Measurements from ENCODE around the gene KCNJ18. TPM values are rescaled to one million over a fixed set of nuclear protein-coding genes. Genes with fewer than 3 reads are reported as not detected.
"Not testable (repeated sequence)": the region's sequence is repeated elsewhere in the genome, so short reads cannot be mapped to it uniquely, and the experiment has no call there.

Gene KCNJ18
- polyA plus RNA-seq, 1 donor, result not detected

DNA sequence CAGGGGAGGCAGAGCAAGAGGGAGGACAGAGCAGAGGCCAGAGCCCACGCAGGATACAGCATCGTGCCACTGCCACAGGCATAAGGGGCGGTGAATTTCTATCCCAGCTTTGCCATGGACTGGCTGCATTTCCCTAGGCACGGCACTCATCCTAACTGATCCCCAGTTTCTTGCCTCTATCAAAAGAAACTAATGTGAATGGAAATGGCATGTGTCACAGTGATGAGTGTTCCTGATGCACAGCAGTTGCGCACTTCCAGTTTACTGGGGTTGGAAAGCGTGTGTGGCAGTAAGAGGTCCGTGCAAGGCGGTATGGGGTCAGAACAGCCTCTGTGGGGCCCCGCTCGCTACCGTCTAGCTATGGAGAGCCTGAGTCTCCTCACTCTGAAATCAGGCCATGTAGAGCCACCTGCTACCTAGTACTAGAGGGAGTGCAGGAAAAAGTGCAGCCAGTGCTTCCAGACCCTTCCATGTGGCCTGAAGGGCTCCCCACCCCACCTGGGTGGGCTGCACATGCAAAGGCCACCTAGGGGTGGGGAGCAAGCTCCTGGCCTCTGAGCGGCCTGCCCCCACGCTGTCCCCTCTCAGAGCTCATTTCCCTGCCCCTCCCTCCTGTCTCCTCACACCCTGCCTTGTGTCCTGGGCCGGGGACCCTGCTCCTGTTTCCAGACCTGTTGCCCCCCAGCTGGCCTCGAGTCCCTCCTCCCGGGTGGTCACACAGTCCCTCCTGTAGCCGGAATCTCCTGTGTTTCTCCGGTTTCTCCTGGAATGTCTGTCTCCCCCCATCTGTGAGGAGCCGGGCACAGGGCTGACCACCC, 5.0 kb upstream of the KCNJ18 start:
- Histone ChIP-seq H3K4me1 (ENCODE audit: control insufficient read depth, insufficient read depth, low read length) (no peaks in the 10 kb centered on the region), H3K9me3 (ENCODE audit: control insufficient read depth, low read depth, low read length) (peaks cover 14% of the 10 kb centered on the region), H3K36me3 (ENCODE audit: control insufficient read depth, insufficient read depth, low read length) (no peaks in the 10 kb centered on the region), H3K4me3 (ENCODE audit: low read length) (no peak overlapping the region), H3K27me3 (ENCODE audit: control insufficient read depth, insufficient read depth, low read length) (no peaks in the 10 kb centered on the region), H3K27ac (ENCODE audit: low read length) (no peak overlapping the region)
- no peak for DNase-seq
- 67% methylated on average over 2 of the region's 19 CpGs for WGBS (ENCODE audit: insufficient coverage, low lambda C conversion rate)

DNA sequence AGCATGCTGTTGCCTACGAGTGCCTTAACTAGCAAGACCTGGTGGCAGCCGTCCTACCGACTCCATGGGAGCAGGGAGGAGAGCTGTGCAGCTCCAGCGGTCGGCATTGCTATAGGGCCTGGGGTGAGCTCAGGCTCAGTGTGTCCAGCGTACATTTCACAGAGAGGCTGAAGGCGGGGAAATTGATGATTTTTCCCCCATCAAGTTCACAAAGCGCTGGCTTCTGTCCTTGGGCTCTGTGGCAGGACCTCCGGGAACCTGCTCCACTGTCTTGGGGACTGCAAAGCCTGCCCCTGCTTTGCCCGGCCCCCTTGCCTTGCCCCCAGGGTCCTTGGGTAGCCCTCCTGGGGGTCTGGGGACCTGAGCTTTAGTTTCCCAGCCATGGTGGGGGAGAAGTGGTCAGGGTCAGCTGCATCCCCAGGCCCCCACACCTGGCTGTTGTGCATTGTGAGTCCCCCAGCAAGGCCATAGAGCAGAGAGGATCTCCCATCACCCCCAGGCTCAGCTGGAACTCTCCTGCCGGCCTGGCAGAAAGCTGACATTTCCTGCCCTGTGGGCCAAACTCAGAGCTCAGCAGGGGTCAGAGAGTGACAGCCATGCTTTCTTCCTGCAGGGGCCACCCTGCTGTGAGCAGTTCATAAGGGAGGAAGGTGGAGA, 3.9 kb upstream of the KCNJ18 start:
- DNase-seq, result no peak
- Histone ChIP-seq H3K4me3 (ENCODE audit: low read length) (no peak overlapping the region), H3K27me3 (ENCODE audit: control insufficient read depth, insufficient read depth, low read length) (no peaks in the 10 kb centered on the region), H3K36me3 (ENCODE audit: control insufficient read depth, insufficient read depth, low read length) (no peaks in the 10 kb centered on the region), H3K9me3 (ENCODE audit: control insufficient read depth, low read depth, low read length) (peaks cover 21% of the 10 kb centered on the region), H3K4me1 (ENCODE audit: control insufficient read depth, insufficient read depth, low read length) (no peaks in the 10 kb centered on the region), H3K27ac (ENCODE audit: low read length) (no peak overlapping the region)
- no CpG with 5 or more reads among the region's 11 CpGs for WGBS (ENCODE audit: insufficient coverage, low lambda C conversion rate)

DNA sequence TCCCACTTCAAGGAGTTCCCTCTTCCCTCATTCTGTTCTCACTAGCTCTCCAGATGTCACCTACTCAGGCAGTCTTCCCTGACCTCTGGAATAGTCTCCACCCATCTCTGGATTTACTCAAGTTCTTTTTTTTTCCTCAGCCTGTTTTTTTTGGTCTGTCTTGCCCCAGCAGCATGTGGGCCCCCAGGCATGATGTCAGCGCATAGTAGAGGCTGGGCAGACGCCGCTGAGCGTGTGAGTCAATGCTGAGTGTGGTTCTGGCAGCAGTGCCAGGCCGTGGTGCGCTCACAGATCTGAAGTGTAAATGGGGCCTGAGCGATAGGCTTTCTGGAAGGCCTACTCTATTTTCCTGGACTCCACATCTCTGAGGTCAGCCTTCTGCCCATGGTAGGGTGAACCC, 2.7 kb upstream of the KCNJ18 start:
- no peak for DNase-seq
- no peaks in the 10 kb centered on the region for H3K4me1 ChIP-seq (ENCODE audit: control insufficient read depth, insufficient read depth, low read length)
- whole genome bisulfite sequencing (ENCODE audit: insufficient coverage, low lambda C conversion rate), result no CpG with 5 or more reads among the region's 7 CpGs

GRCh38 chr17:21690811-21691210, 1.5 kb upstream of the KCNJ18 start:
- H3K4me1 ChIP-seq (ENCODE audit: control insufficient read depth, insufficient read depth, low read length); H3K4me3 ChIP-seq (ENCODE audit: low read length); H3K27me3 ChIP-seq (ENCODE audit: control insufficient read depth, insufficient read depth, low read length); H3K27ac ChIP-seq (ENCODE audit: low read length); DNase-seq; H3K36me3 ChIP-seq (ENCODE audit: control insufficient read depth, insufficient read depth, low read length): not testable (repeated sequence)
- WGBS (ENCODE audit: insufficient coverage, low lambda C conversion rate), result no CpG with 5 or more reads among the region's 2 CpGs
- H3K9me3 ChIP-seq (ENCODE audit: control insufficient read depth, low read depth, low read length), result peaks cover 18% of the 10 kb centered on the region

More for the DNA sequence above, 2.7 kb upstream of the KCNJ18 start:
- H3K36me3 ChIP-seq (ENCODE audit: control insufficient read depth, insufficient read depth, low read length), result no peaks in the 10 kb centered on the region
- H3K27me3 ChIP-seq (ENCODE audit: control insufficient read depth, insufficient read depth, low read length), result no peaks in the 10 kb centered on the region
- H3K9me3 ChIP-seq (ENCODE audit: control insufficient read depth, low read depth, low read length), result peaks cover 21% of the 10 kb centered on the region
- no peak overlapping the region for H3K4me3 ChIP-seq (ENCODE audit: low read length)
- H3K27ac ChIP-seq (ENCODE audit: low read length), result no peak overlapping the region

DNA sequence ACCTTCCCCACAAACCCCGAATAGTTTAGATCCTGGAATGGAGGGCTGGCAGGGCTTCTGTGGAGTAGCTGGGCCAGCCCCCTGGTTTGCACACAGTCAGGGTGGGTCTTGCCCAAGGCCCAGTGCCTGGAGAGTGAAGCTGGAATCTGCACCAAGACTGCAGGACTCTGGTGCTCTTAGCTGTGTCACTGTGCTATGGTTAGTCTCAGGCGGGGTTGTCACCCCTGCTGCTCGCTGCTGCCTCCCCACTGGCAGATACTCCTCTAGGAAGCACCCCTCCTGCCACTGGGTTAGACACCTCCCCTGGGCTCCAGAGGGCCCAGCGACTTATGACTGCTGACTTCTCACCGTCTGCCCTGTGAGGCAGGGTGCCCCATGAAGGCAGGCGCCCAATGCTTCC, 842 bp upstream of the KCNJ18 start:
- H3K27me3 ChIP-seq (ENCODE audit: control insufficient read depth, insufficient read depth, low read length); DNase-seq; H3K4me1 ChIP-seq (ENCODE audit: control insufficient read depth, insufficient read depth, low read length); H3K4me3 ChIP-seq (ENCODE audit: low read length); H3K36me3 ChIP-seq (ENCODE audit: control insufficient read depth, insufficient read depth, low read length); H3K27ac ChIP-seq (ENCODE audit: low read length): not testable (repeated sequence)
- peaks cover 17% of the 10 kb centered on the region for H3K9me3 ChIP-seq (ENCODE audit: control insufficient read depth, low read depth, low read length)
- WGBS (ENCODE audit: insufficient coverage, low lambda C conversion rate), result no CpG with 5 or more reads among the region's 6 CpGs

- H3K9me3 ChIP-seq (ENCODE audit: control insufficient read depth, low read depth, low read length), result peaks cover 16% of the 10 kb centered on the region
- no CpG with 5 or more reads among the region's 12 CpGs for WGBS (ENCODE audit: insufficient coverage, low lambda C conversion rate)
- H3K4me1 ChIP-seq (ENCODE audit: control insufficient read depth, insufficient read depth, low read length); DNase-seq; H3K27me3 ChIP-seq (ENCODE audit: control insufficient read depth, insufficient read depth, low read length); H3K27ac ChIP-seq (ENCODE audit: low read length); H3K4me3 ChIP-seq (ENCODE audit: low read length); H3K36me3 ChIP-seq (ENCODE audit: control insufficient read depth, insufficient read depth, low read length): not testable (repeated sequence)
Measured at GRCh38 chr17:21692704-21693065, 362 bp downstream of the KCNJ18 start.

DNA sequence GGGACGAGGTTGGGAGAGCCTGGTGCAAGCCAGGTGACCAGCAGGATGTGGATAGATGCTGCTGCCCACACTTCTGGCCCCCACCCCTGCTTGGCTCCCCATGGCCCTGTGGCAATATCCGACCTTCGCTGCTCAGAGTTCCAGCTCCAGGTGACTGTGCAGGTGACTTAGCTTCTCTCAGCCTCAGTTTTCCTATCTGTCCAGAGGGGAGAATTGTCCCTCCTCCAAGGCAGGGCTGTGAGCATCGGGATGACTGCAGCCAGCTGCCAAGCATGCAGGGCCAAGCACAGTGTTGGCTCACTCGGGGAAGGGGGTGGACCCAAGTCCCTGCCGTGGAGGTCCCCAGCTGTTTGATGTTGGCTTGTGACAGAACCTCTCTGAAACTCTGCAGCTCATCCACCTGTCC, 1.1 kb downstream of the KCNJ18 start:
- peaks cover 12% of the 10 kb centered on the region for H3K9me3 ChIP-seq (ENCODE audit: control insufficient read depth, low read depth, low read length)
- no CpG with 5 or more reads among the region's 6 CpGs for WGBS (ENCODE audit: insufficient coverage, low lambda C conversion rate)
- not testable (repeated sequence) for H3K4me1 ChIP-seq (ENCODE audit: control insufficient read depth, insufficient read depth, low read length); H3K36me3 ChIP-seq (ENCODE audit: control insufficient read depth, insufficient read depth, low read length); H3K4me3 ChIP-seq (ENCODE audit: low read length); DNase-seq; H3K27me3 ChIP-seq (ENCODE audit: control insufficient read depth, insufficient read depth, low read length); H3K27ac ChIP-seq (ENCODE audit: low read length)

DNA sequence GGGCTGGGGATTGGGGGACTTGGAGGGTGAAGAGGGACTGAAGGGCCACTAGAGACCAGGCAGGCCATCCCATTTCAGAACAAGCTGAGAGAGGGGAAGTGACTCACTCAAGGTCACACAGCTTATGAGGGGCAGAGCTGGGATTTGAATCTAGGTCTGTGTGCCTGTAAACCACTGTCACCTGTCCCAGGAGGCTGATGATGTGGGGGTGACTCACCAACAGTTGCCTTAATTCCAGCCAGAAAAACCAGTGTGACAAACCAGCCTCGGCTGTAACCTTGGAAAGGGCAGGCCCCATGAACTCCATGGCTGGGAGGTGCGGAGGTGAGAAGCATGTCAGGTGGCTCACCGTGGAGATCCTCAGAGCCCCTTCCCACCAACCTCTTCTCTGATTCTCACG, 1.6 kb downstream of the KCNJ18 start:
- H3K4me3 ChIP-seq (ENCODE audit: low read length); H3K27me3 ChIP-seq (ENCODE audit: control insufficient read depth, insufficient read depth, low read length); H3K9me3 ChIP-seq (ENCODE audit: control insufficient read depth, low read depth, low read length); H3K27ac ChIP-seq (ENCODE audit: low read length); H3K4me1 ChIP-seq (ENCODE audit: control insufficient read depth, insufficient read depth, low read length); DNase-seq; H3K36me3 ChIP-seq (ENCODE audit: control insufficient read depth, insufficient read depth, low read length): not testable (repeated sequence)
- no CpG with 5 or more reads among the region's 4 CpGs for WGBS (ENCODE audit: insufficient coverage, low lambda C conversion rate)

DNA sequence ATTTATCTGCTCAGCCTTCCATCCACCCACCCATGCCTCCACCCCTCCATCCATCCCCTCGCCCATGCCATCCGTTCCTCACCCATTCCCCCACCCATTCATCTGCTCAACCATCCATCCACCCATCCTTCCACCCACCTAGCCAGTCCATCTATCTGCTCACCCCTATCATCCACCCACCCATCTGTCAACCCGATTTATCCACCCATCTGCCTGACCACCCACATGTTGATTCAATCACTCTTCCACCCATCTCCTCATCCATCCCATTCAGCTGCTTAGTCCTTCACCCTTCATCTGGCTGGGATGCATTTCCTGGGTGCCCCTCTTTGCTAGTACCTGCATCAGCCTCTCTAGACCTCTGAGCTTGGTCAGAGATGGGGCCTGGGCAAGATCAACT, 3.9 kb downstream of the KCNJ18 start:
- H3K4me3 ChIP-seq (ENCODE audit: low read length); H3K4me1 ChIP-seq (ENCODE audit: control insufficient read depth, insufficient read depth, low read length); H3K27ac ChIP-seq (ENCODE audit: low read length); H3K27me3 ChIP-seq (ENCODE audit: control insufficient read depth, insufficient read depth, low read length); H3K36me3 ChIP-seq (ENCODE audit: control insufficient read depth, insufficient read depth, low read length); DNase-seq: not testable (repeated sequence)
- no CpG with 5 or more reads among the region's 3 CpGs for WGBS (ENCODE audit: insufficient coverage, low lambda C conversion rate)
- peaks cover 19% of the 10 kb centered on the region for H3K9me3 ChIP-seq (ENCODE audit: control insufficient read depth, low read depth, low read length)

DNA sequence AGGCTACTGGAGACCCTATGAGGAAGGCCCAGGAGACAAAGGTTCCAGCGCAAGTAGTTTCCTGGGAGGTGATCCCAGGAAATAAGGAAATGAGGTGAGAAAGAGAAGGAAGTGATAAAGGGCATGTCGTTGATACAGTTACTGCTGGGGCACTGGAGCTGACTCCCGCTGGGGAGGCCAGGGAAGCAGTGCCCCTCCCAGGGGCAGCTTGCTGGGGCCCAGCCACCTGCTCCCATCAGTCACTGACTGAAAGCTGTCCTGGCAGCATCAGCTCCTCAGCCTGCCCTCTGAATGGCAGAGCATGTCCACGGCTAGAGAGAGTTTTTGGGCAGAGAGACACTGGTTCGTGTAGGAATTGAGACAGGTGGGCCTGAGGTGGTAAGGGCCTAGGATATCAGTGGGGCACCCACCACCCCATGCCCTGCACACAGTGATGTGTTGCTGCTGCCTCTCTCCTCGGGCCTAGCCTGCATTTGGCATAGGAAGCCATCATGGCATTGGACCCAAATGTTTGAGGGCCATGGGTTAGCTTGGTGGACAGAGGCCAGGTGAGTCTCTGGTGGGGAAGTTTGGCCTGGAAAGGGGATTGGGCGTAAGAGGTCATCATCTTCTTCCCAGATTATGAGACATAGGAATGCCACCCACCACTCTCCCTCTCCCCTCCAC, 4.7 kb downstream of the KCNJ18 start:
- H3K27ac ChIP-seq (ENCODE audit: low read length); DNase-seq; H3K36me3 ChIP-seq (ENCODE audit: control insufficient read depth, insufficient read depth, low read length); H3K27me3 ChIP-seq (ENCODE audit: control insufficient read depth, insufficient read depth, low read length); H3K4me3 ChIP-seq (ENCODE audit: low read length); H3K4me1 ChIP-seq (ENCODE audit: control insufficient read depth, insufficient read depth, low read length): not testable (repeated sequence)
- H3K9me3 ChIP-seq (ENCODE audit: control insufficient read depth, low read depth, low read length), result peaks cover 20% of the 10 kb centered on the region
- no CpG with 5 or more reads among the region's 7 CpGs for WGBS (ENCODE audit: insufficient coverage, low lambda C conversion rate)
